Endodermal cell (in vitro differentiated cells): ENCODE measurements around the gene EPHA4. TPM values are rescaled to one million over a fixed set of nuclear protein-coding genes. Genes with fewer than 3 reads are reported as not detected.

Experiments
- DNase-seq: peaks from one replicate; pipeline ENCODE4 v3.0.0-alpha.2; 2017
- H3K27ac ChIP-seq: 2 replicates; pipeline ENCODE4 v1.5.1; 2013; ENCODE audit warnings: mild to moderate bottlenecking, low read depth, low read length, moderate library complexity
- H3K27me3 ChIP-seq: 2 replicates; pipeline ENCODE4 v1.6.1; 2013; ENCODE audit warnings: mild to moderate bottlenecking, low read length, moderate library complexity; ENCODE audit not compliant: insufficient read depth, control insufficient read depth, poor library complexity, severe bottlenecking
- H3K36me3 ChIP-seq: 2 replicates; pipeline ENCODE4 v1.7.0; 2013; ENCODE audit warnings: mild to moderate bottlenecking, low read length, moderate library complexity; ENCODE audit not compliant: control insufficient read depth, insufficient read depth
- H3K4me1 ChIP-seq: one replicate; pipeline ENCODE4 v1.7.0; 2013; ENCODE audit warnings: low read length; ENCODE audit not compliant: control insufficient read depth, insufficient read depth
- H3K4me3 ChIP-seq: 2 replicates; pipeline ENCODE4 v1.5.1; 2013; ENCODE audit warnings: mild to moderate bottlenecking, low read length, moderate library complexity
- H3K9ac ChIP-seq: 2 replicates; pipeline ENCODE4 v1.6.1; 2013; ENCODE audit warnings: mild to moderate bottlenecking, low read length, moderate library complexity; ENCODE audit not compliant: poor library complexity, severe bottlenecking; ENCODE audit errors: extremely low read depth
- H3K9me3 ChIP-seq: 2 replicates; pipeline ENCODE4 v1.6.1; 2013; ENCODE audit warnings: mild to moderate bottlenecking, low read length, moderate library complexity; ENCODE audit not compliant: control insufficient read depth
- H3K27ac Mint-ChIP-seq: 2 replicates; pipeline ENCODE4 v1.8.0; 2020; ENCODE audit warnings: mixed read lengths
- H3K27me3 Mint-ChIP-seq: 2 replicates; pipeline ENCODE4 v1.8.0; 2021; ENCODE audit warnings: mild to moderate bottlenecking, mixed read lengths; ENCODE audit not compliant: insufficient read depth
- H3K36me3 Mint-ChIP-seq: 2 replicates; pipeline ENCODE4 v1.8.0; 2020; ENCODE audit warnings: low read depth, mixed read lengths
- H3K4me1 Mint-ChIP-seq: 2 replicates; pipeline ENCODE4 v1.8.0; 2020; ENCODE audit warnings: mixed read lengths
- H3K4me3 Mint-ChIP-seq: 2 replicates; pipeline ENCODE4 v1.8.0; 2020; ENCODE audit warnings: mild to moderate bottlenecking, moderate library complexity, mixed read lengths
- H3K9me3 Mint-ChIP-seq: 2 replicates; pipeline ENCODE4 v1.8.0; 2020; ENCODE audit warnings: mild to moderate bottlenecking, mixed read lengths
- WGBS, 2 experiments: methylation state at CpG; one replicate each; pipeline versions ENCODE4 v1.1.5 to v1.1.7; 2013; ENCODE audit warnings: missing lambda C conversion rate in 2 of 2, mixed read lengths in 1 of 2; ENCODE audit not compliant: insufficient coverage in 1 of 2, insufficient read length in 1 of 2; 5-methylcytosine and 5-hydroxymethylcytosine counted together
- total RNA-seq, 2 donors: library from RNA; stranded (reverse); fragmentation: NEBNext Ultra II Directional in 1 of 2; extraction: Animal tissue kit (Norgen Biotek cat#: 25700) in 1 of 2; gene quantifications; 2 replicates in 1 of 2; 3 replicates in 1 of 2; pipeline ENCODE4 v1.2.1, GENCODE V29; 2021
- TF ChIP-seq, protein P1 (sequence below): fragments of 200-600 bp; sonication (generic); conservative IDR thresholded peaks from 2 replicates; pipeline ENCODE4 v1.5.0; 2021; ENCODE audit warnings: antibody characterized with exemption, mild to moderate bottlenecking

Gene EPHA4
- total RNA-seq, 2 donors from 2014 or later, result 74.1 to 87.3 TPM

DNA sequence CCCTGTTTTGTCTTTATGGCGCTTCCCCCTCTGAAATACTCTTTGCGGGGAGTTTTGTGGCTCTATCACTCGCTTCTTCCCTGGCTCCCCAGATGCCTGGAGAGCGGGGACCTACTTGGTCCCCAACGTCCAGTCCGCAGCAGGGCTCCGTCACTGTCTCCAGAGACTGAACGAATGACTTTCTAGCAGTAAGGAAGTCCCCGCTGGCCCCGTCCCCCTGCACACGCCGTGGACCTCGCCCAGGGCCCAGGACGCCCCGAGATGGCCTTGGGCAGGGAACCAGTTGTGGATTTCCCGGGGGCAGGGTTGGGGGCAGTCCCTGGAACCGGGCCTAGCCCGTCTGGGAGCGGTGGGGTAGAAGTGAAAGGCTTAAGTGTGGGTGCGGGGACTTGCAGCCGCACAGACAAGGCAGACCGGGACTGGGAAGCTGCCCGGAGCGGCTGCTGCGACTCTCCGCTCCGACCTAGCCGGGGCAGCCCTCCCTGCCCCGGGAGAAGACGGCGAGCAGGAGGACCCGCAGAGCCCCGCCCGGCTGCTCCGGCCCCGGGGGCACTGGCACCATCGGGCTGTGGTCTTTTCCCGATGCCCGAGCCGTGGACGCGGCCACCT lies 821 bp upstream of the EPHA4 start:
- Mint-ChIP-seq H3K27me3 (peaks cover 40% of the 10 kb centered on the region), H3K36me3 (peaks cover 5% of the 10 kb centered on the region), H3K9me3 (no peaks in the 10 kb centered on the region), H3K4me3 (peak overlapping the region; percentile 79), H3K27ac (peak overlapping the region; percentile 89), H3K4me1 (peaks cover 48% of the 10 kb centered on the region)
- Histone ChIP-seq H3K36me3 (peaks cover 9% of the 10 kb centered on the region), H3K27ac (peak overlapping the region; percentile 74), H3K4me3 (peak overlapping the region; percentile 97), H3K9ac (peak overlapping the region; percentile 51), H3K4me1 (peaks cover 2% of the 10 kb centered on the region), H3K9me3 (no peaks in the 10 kb centered on the region), H3K27me3 (no peaks in the 10 kb centered on the region)
- DNase-seq, result peak; percentile 87
- TF ChIP-seq, protein P1, sequence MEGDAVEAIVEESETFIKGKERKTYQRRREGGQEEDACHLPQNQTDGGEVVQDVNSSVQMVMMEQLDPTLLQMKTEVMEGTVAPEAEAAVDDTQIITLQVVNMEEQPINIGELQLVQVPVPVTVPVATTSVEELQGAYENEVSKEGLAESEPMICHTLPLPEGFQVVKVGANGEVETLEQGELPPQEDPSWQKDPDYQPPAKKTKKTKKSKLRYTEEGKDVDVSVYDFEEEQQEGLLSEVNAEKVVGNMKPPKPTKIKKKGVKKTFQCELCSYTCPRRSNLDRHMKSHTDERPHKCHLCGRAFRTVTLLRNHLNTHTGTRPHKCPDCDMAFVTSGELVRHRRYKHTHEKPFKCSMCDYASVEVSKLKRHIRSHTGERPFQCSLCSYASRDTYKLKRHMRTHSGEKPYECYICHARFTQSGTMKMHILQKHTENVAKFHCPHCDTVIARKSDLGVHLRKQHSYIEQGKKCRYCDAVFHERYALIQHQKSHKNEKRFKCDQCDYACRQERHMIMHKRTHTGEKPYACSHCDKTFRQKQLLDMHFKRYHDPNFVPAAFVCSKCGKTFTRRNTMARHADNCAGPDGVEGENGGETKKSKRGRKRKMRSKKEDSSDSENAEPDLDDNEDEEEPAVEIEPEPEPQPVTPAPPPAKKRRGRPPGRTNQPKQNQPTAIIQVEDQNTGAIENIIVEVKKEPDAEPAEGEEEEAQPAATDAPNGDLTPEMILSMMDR, result no peak
- 0 to 1% methylated on average over 23 to 42 of the region's 42 CpGs for WGBS, 2 experiments

DNA sequence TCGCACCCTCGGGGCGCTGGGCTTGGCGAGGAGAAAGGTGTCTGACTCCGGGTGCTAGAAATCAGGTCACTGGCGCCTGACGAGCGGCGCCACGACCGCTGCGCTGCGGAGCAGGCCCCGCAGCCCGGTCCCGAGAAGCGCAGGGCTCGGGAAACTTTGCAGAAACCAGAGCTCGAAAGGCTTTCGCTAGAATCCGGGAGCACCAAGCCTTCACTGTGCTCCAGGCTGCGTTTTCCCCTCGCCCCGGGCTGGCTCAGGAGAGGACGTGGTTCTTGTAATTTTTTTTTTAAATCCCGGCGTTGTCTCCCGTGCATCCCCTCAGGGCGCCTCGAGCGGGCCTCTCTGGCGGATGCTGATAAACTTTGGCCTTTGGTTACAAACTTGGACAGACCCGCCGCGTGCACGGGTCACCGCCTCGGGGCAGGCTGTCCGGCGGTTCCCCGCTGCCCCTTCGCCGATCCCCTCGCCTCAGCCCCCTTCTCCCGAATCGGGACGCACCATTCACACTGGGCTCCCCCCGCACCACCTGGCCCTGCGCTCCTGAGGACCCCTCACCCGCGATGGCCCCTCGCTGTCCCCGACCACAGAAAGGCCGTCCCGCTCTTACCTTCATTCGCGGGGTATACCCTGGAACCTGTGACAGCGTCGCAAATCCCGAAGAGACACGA lies 419 bp downstream of the EPHA4 start:
- H3K9ac ChIP-seq, result peak overlapping the region; percentile 62
- WGBS, 2 experiments, result 0 to 1% methylated on average over 55 to 61 of the region's 61 CpGs
- Mint-ChIP-seq H3K36me3 (peaks cover 7% of the 10 kb centered on the region), H3K4me1 (peaks cover 52% of the 10 kb centered on the region), H3K27me3 (peaks cover 35% of the 10 kb centered on the region), H3K9me3 (no peaks in the 10 kb centered on the region), H3K4me3 (peak overlapping the region; percentile 79), H3K27ac (peak overlapping the region; percentile 94)
- peak overlapping the region; percentile 97 for H3K4me3 ChIP-seq
- H3K9me3 ChIP-seq, result no peaks in the 10 kb centered on the region
- no peaks in the 10 kb centered on the region for H3K27me3 ChIP-seq
- peak; percentile 81 for DNase-seq
- TF ChIP-seq, protein P1, result no peak
- peaks cover 6% of the 10 kb centered on the region for H3K4me1 ChIP-seq
- peak overlapping the region; percentile 62 for H3K27ac ChIP-seq
- peaks cover 10% of the 10 kb centered on the region for H3K36me3 ChIP-seq

DNA sequence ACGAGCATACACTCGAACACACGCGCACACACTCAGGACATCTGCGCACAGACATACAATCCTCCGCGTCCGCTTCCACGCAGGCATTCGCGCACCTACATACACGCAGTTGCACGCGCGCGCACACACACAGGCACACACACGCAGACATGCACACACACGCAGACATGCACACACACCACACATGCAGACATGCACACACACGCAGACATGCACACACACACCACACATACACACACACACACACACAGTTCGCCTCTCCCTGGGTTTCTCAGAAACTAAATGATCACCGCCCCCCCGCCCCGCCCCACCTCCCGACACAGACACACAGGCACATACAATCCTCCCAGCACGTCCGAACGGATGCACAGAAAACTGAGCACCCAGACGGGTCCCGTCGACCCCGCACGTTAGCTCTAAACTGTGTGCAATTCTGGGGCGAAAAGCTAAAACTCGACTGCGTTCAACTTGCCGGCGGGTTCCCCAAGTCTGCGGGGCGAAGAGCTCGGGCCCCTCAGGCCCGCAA lies 1.0 kb downstream of the EPHA4 start:
- Histone ChIP-seq H3K4me1 (peaks cover 6% of the 10 kb centered on the region), H3K9ac (peak overlapping the region; percentile 62), H3K27me3 (no peaks in the 10 kb centered on the region), H3K27ac (no peak overlapping the region), H3K4me3 (peak overlapping the region; percentile 97), H3K9me3 (no peaks in the 10 kb centered on the region), H3K36me3 (peaks cover 10% of the 10 kb centered on the region)
- Mint-ChIP-seq H3K27ac (peak overlapping the region; percentile 94), H3K4me3 (peak overlapping the region; percentile 79), H3K4me1 (peaks cover 51% of the 10 kb centered on the region), H3K9me3 (no peaks in the 10 kb centered on the region), H3K27me3 (peaks cover 35% of the 10 kb centered on the region), H3K36me3 (peaks cover 7% of the 10 kb centered on the region)
- DNase-seq, result no peak
- 2 to 5% methylated on average over 23 to 41 of the region's 41 CpGs for WGBS, 2 experiments
- TF ChIP-seq, protein P1, result no peak
